ENCODE results near the gene TRAF2.

GRCh38 chr9:136942112-136942880 is 56.0 kb downstream of the TRAF2 start:
- no peak for TF ChIP-seq GABPA (tag; conservative IDR thresholded peaks at IDR 0.05; ENCODE audit: low read depth)
- no peak for TF ChIP-seq SRSF9 (IDR thresholded peaks at IDR 0.05; ENCODE audit: borderline replicate concordance, low read depth, low read length)
- no peak for TF ChIP-seq ZFPM2 (CRISPR knock-in tag; IDR thresholded peaks at IDR 0.05)
